ENCODE results near the gene IL1RAPL2. TPM values are rescaled to one million over a fixed set of nuclear protein-coding genes. Genes with fewer than 3 reads are reported as not detected.
A peak's percentile ranks its signal among the peaks of the same experiment; 100 is the strongest.
"Not testable (repeated sequence)": the region's sequence is repeated elsewhere in the genome, so short reads cannot be mapped to it uniquely, and the experiment has no call there.

The IL1RAPL2 gene
- total RNA-seq, 1 donor from 2014 or later, result not detected

GRCh38 chrX:104662694-104663093 lies 96.7 kb downstream of the IL1RAPL2 start:
- intact Hi-C loops (cut with micrococcal nuclease), result no loop called here
- Histone ChIP-seq H3K4me3 (no peak overlapping the region), H3K9me3 (replicated peaks) (no peaks in the 10 kb centered on the region), H3K27ac (replicated peaks) (no peak overlapping the region), H3K4me1 (no peaks in the 10 kb centered on the region), H3K36me3 (no peaks in the 10 kb centered on the region), H3K27me3 (ENCODE audit: low read depth) (no peaks in the 10 kb centered on the region)
- TF ChIP-seq CTCF (IDR thresholded peaks at IDR 0.05; ENCODE audit: borderline replicate concordance), result no peak
- no peak for DNase-seq

GRCh38 chrX:104665691-104666090 lies 99.7 kb downstream of the IL1RAPL2 start:
- Histone ChIP-seq H3K4me3 (no peak overlapping the region), H3K27ac (replicated peaks) (no peak overlapping the region), H3K36me3 (no peaks in the 10 kb centered on the region), H3K4me1 (no peaks in the 10 kb centered on the region), H3K9me3 (replicated peaks) (no peaks in the 10 kb centered on the region), H3K27me3 (ENCODE audit: low read depth) (no peaks in the 10 kb centered on the region)
- intact Hi-C loops (cut with micrococcal nuclease), result no loop called here
- no peak for TF ChIP-seq CTCF (IDR thresholded peaks at IDR 0.05; ENCODE audit: borderline replicate concordance)
- DNase-seq, result no peak

- intact Hi-C loops (cut with micrococcal nuclease), result no loop called here
- no peaks in the 10 kb centered on the region for H3K36me3 ChIP-seq
- no peak overlapping the region for H3K4me3 ChIP-seq
- DNase-seq, result no peak
- no peak overlapping the region for H3K27ac ChIP-seq (replicated peaks)
- no peaks in the 10 kb centered on the region for H3K9me3 ChIP-seq (replicated peaks)
- no peaks in the 10 kb centered on the region for H3K4me1 ChIP-seq
- TF ChIP-seq CTCF (IDR thresholded peaks at IDR 0.05; ENCODE audit: borderline replicate concordance), result peak; percentile 30
- no peaks in the 10 kb centered on the region for H3K27me3 ChIP-seq (ENCODE audit: low read depth)
These were observed 102.6 kb downstream of the IL1RAPL2 start for GRCh38 chrX:104668550-104668949.

- intact Hi-C loops (cut with micrococcal nuclease), result no loop called here
- TF ChIP-seq CTCF (IDR thresholded peaks at IDR 0.05; ENCODE audit: borderline replicate concordance), result no peak
- DNase-seq, result no peak
These were observed 103.1 kb downstream of the IL1RAPL2 start for GRCh38 chrX:104669063-104669462.

GRCh38 chrX:104670051-104670450 lies 104.1 kb downstream of the IL1RAPL2 start:
- no peaks in the 10 kb centered on the region for H3K9me3 ChIP-seq (replicated peaks)
- intact Hi-C loops (cut with micrococcal nuclease), result no loop called here
- no peak for TF ChIP-seq CTCF (IDR thresholded peaks at IDR 0.05; ENCODE audit: borderline replicate concordance)

More at GRCh38 chrX:104669063-104669462, 103.1 kb downstream of the IL1RAPL2 start:
- Histone ChIP-seq H3K27ac (replicated peaks) (no peak overlapping the region), H3K4me3 (no peak overlapping the region), H3K4me1 (no peaks in the 10 kb centered on the region), H3K36me3 (no peaks in the 10 kb centered on the region), H3K27me3 (ENCODE audit: low read depth) (no peaks in the 10 kb centered on the region), H3K9me3 (replicated peaks) (no peaks in the 10 kb centered on the region)

GRCh38 chrX:104677517-104677916 lies 111.5 kb downstream of the IL1RAPL2 start:
- H3K4me1 ChIP-seq; H3K9me3 ChIP-seq (replicated peaks); DNase-seq; H3K27ac ChIP-seq (replicated peaks); H3K27me3 ChIP-seq (ENCODE audit: low read depth); H3K4me3 ChIP-seq; H3K36me3 ChIP-seq; intact Hi-C loops (cut with micrococcal nuclease): not testable (repeated sequence)

More at GRCh38 chrX:104670051-104670450, 104.1 kb downstream of the IL1RAPL2 start:
- H3K27me3 ChIP-seq (ENCODE audit: low read depth), result no peaks in the 10 kb centered on the region
- H3K4me1 ChIP-seq, result no peaks in the 10 kb centered on the region
- H3K27ac ChIP-seq (replicated peaks), result no peak overlapping the region
- H3K4me3 ChIP-seq, result no peak overlapping the region
- H3K36me3 ChIP-seq, result no peaks in the 10 kb centered on the region
- DNase-seq, result no peak

All from left ventricle myocardium inferior (tissue), 1 donor.